WI38 (cell line): ENCODE measurements around the gene PLXDC1.

ENCODE experiments used
- H3K4me3 ChIP-seq: 2 replicates; pipeline ENCODE4 v1.5.1; 2011; ENCODE audit warnings: low read depth, mild to moderate bottlenecking, control low read depth, low read length
- CTCF ChIP-seq: IDR thresholded peaks from 2 replicates; pipeline ENCODE4 v1.5.1; 2012; ENCODE audit warnings: low read depth, mild to moderate bottlenecking, control low read depth, low read length

Gene PLXDC1

GRCh38 chr17:39151150-39151942 is at the start of gene PLXDC1:
Gene PLXDC1, minus strand, starts transcription at chr17:39151637. Its CDS starts 200 bp downstream, at chr17:39151437.
- no peak for TF ChIP-seq CTCF

GRCh38 chr17:39200957-39201510 is 49.6 kb upstream of the PLXDC1 start:
- no peak for TF ChIP-seq CTCF

More at GRCh38 chr17:39151150-39151942, at the start of gene PLXDC1:
- H3K4me3 ChIP-seq = peak within 1 kb of the TSS; percentile 40

GRCh38 chr17:39200070-39200879 is 48.8 kb upstream of the PLXDC1 start, which contains the start of gene RPL19:
Gene RPL19, plus strand, starts transcription at chr17:39200283. Its CDS starts 62 bp downstream, at chr17:39200345.
- H3K4me3 ChIP-seq = peak within 1 kb of the TSS; percentile 97
- TF ChIP-seq CTCF = no peak

More at GRCh38 chr17:39200957-39201510, 49.6 kb upstream of the PLXDC1 start:
- peak overlapping the region; percentile 97 for H3K4me3 ChIP-seq

GRCh38 chr17:39199820-39200069 is 48.3 kb upstream of the PLXDC1 start:
- no peak for TF ChIP-seq CTCF
- peak overlapping the region; percentile 97 for H3K4me3 ChIP-seq

GRCh38 chr17:39198186-39198566 is 46.7 kb upstream of the PLXDC1 start:
- H3K4me3 ChIP-seq = peak overlapping the region; percentile 66; the same call in 1 of the 2 replicates
- TF ChIP-seq CTCF = no peak

- H3K4me3 ChIP-seq = peak within 1 kb of the TSS; percentile 66
- TF ChIP-seq CTCF = no peak
Observed at GRCh38 chr17:39197380-39198185, 46.1 kb upstream of the PLXDC1 start, which contains the start of gene CACNB1. Gene CACNB1, minus strand, starts transcription at chr17:39197669. Its CDS starts 174 bp downstream, at chr17:39197495.
